NCI-H774 (cell line): Measurements from ENCODE around the gene LMAN1L.

Experiments
- DNase-seq: peaks from one replicate; lab custom pipeline; 2025; lab: John Stamatoyannopoulos, UW

Gene LMAN1L

GRCh38 chr15:74816624-74817369 is 4.2 kb downstream of the LMAN1L start:
- DNase-seq = no peak

- no peak for DNase-seq
Observed at GRCh38 chr15:74817370-74817737, 4.7 kb downstream of the LMAN1L start.

GRCh38 chr15:74820056-74820455 is 7.4 kb downstream of the LMAN1L start:
- DNase-seq = no peak

GRCh38 chr15:74821091-74821789 is 8.6 kb downstream of the LMAN1L start:
- no peak for DNase-seq

GRCh38 chr15:74821790-74822158 is 9.1 kb downstream of the LMAN1L start:
- DNase-seq = no peak

GRCh38 chr15:74822233-74822632 is 9.6 kb downstream of the LMAN1L start:
- no peak for DNase-seq

- DNase-seq = no peak
Observed at GRCh38 chr15:74823324-74823723, 10.7 kb downstream of the LMAN1L start.

- no peak for DNase-seq
Observed at GRCh38 chr15:74824976-74825375, 12.3 kb downstream of the LMAN1L start.

- DNase-seq = no peak
Observed at GRCh38 chr15:74825866-74826265, 13.2 kb downstream of the LMAN1L start.

GRCh38 chr15:74826364-74826819 is 13.8 kb downstream of the LMAN1L start, which contains the start of gene CPLX3:
CPLX3 (plus strand) TSS chr15:74826627; CDS start chr15:74826704, 77 bp downstream.
- DNase-seq = no peak

- no peak for DNase-seq
Observed at GRCh38 chr15:74826921-74827320, 14.3 kb downstream of the LMAN1L start.

- no peak for DNase-seq
Observed at GRCh38 chr15:74827614-74828013, 15.0 kb downstream of the LMAN1L start.

GRCh38 chr15:74828835-74829234 is 16.2 kb downstream of the LMAN1L start:
- peak; percentile 23 for DNase-seq

- DNase-seq = no peak
Observed at GRCh38 chr15:74829486-74829885, 16.9 kb downstream of the LMAN1L start.

GRCh38 chr15:74829991-74830390 is 17.4 kb downstream of the LMAN1L start:
- no peak for DNase-seq

- no peak for DNase-seq
Observed at GRCh38 chr15:74830868-74831267, 18.2 kb downstream of the LMAN1L start.

GRCh38 chr15:74831813-74832495 is 19.3 kb downstream of the LMAN1L start:
- no peak for DNase-seq

- no peak for DNase-seq
Observed at GRCh38 chr15:74832826-74833225, 20.2 kb downstream of the LMAN1L start.

- no peak for DNase-seq
Observed at GRCh38 chr15:74833376-74834107, 20.9 kb downstream of the LMAN1L start.

GRCh38 chr15:74835312-74835823 is 22.7 kb downstream of the LMAN1L start:
- no peak for DNase-seq

GRCh38 chr15:74836846-74837245 is 24.2 kb downstream of the LMAN1L start:
- no peak for DNase-seq
